OCI-LY3 (cell line): ENCODE results near the gene IZUMO4.

Source experiments
- EZH2phosphoT487 ChIP-seq: fragments of 200-600 bp; shearing (Covaris generic); IDR thresholded peaks from 2 replicates; pipeline ENCODE4 v1.6.1; 2018; ENCODE audit warnings: antibody characterized with exemption, mixed run types, low read depth
- TF ChIP-seq, protein P1 (sequence below): fragments of 200-600, 300-600 bp; sonication (generic); IDR thresholded peaks from 2 replicates; pipeline ENCODE4 v1.5.1; 2014; ENCODE audit warnings: antibody characterized with exemption, low read length, low read depth

DNA sequence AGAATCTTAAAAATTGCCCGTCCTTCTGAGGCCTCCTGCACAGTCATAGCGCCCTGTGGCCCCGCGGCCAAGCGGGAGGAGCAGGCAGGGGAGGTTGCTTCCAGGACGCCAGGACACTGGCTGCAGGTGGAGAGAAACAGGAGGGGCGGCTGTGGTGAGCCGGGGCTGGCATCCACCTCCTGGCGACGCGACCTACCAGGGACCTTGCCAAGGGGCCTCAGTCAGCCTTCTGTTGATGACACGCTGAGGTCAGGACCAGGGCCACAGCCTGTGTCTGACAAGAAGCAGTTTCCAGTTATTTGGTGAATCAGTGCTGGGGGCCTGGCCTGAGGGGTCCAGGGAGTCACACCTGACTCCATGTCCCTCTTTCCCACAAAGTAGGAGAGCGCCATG lies 32.3 kb upstream of the IZUMO4 start:
- TF ChIP-seq, protein P1, sequence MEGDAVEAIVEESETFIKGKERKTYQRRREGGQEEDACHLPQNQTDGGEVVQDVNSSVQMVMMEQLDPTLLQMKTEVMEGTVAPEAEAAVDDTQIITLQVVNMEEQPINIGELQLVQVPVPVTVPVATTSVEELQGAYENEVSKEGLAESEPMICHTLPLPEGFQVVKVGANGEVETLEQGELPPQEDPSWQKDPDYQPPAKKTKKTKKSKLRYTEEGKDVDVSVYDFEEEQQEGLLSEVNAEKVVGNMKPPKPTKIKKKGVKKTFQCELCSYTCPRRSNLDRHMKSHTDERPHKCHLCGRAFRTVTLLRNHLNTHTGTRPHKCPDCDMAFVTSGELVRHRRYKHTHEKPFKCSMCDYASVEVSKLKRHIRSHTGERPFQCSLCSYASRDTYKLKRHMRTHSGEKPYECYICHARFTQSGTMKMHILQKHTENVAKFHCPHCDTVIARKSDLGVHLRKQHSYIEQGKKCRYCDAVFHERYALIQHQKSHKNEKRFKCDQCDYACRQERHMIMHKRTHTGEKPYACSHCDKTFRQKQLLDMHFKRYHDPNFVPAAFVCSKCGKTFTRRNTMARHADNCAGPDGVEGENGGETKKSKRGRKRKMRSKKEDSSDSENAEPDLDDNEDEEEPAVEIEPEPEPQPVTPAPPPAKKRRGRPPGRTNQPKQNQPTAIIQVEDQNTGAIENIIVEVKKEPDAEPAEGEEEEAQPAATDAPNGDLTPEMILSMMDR = no peak
- TF ChIP-seq EZH2phosphoT487 = no peak
